Psoas muscle (tissue), 8 donors: ENCODE measurements around the gene MASP1. TPM values are rescaled to one million over a fixed set of nuclear protein-coding genes. Genes with fewer than 3 reads are reported as not detected.

Experiments
- ATAC-seq, 4 donors: fragments of 200-7000 bp; cut with Tn5 transposase; one replicate each; pipeline ENCODE4 v1.9.1; 2020; ENCODE audit warnings: moderate library complexity in 3 of 4, mild to moderate bottlenecking in 2 of 4
- DNase-seq, 2 donors: peaks; one replicate each; pipeline ENCODE4 v3.0.0-alpha.2; 2020
- H3K27ac ChIP-seq: fragments of 200-600 bp; one replicate; pipeline ENCODE4 v1.8.0; 2022
- H3K27me3 ChIP-seq, 3 donors: fragments of 200-600 bp in 1 of 3; one replicate each; pipeline versions ENCODE4 v1.6.1 to v1.8.0; 2013 to 2022; ENCODE audit warnings: low read length in 2 of 3, mild to moderate bottlenecking in 2 of 3, moderate library complexity in 1 of 3; ENCODE audit not compliant: insufficient read depth in 3 of 3
- H3K36me3 ChIP-seq, 2 donors: fragments of 200-600 bp in 1 of 2; one replicate each; pipeline versions ENCODE4 v1.6.1 to v1.8.0; 2013 to 2022; ENCODE audit warnings: low read depth in 1 of 2, mild to moderate bottlenecking in 1 of 2, moderate library complexity in 1 of 2; ENCODE audit not compliant: insufficient read depth in 1 of 2
- H3K4me1 ChIP-seq: fragments of 200-600 bp; one replicate; pipeline ENCODE4 v1.8.0; 2022
- H3K4me3 ChIP-seq: fragments of 200-600 bp; one replicate; pipeline ENCODE4 v1.8.0; 2022; ENCODE audit warnings: mild to moderate bottlenecking
- H3K9me3 ChIP-seq: fragments of 200-600 bp; one replicate; pipeline ENCODE4 v1.8.0; 2022
- WGBS, 3 donors: extraction: QIAGEN DNeasy Blood & Tissue Kit; methylation state at CpG; one replicate each; pipeline versions ENCODE4 v1.1.6 to v1.1.7; 2013; 5-methylcytosine and 5-hydroxymethylcytosine counted together
- intact Hi-C, 2 donors: fragments of 100-400 bp; cut with DNase I; formaldehyde crosslinking; loops; one replicate each; pipeline versions ENCODE4 v1.11.0 to v1.14.2; 2022
- polyA plus RNA-seq, 3 donors: library from polyadenylated mRNA; stranded (reverse); fragments of 200-250 nt; gene quantifications; one replicate each; pipeline ENCODE4 v1.2.3, GENCODE V29; 2013
- total RNA-seq, 4 donors: library from RNA; stranded (reverse); fragmentation: NEBNext Ultra II Directional in 2 of 4; extraction: Animal tissue kit (Norgen Biotek cat#: 25700) in 2 of 4; gene quantifications; one replicate each; pipeline versions ENCODE4 v1.2.1 to v1.2.4, GENCODE V29; 2021 to 2023
- TF ChIP-seq, protein P1 (sequence below): fragments of 200-600 bp; IDR thresholded peaks from one replicate; pipeline ENCODE4 v1.8.0; 2022; ENCODE audit warnings: antibody characterized with exemption
- donor health status: healthy with polysubstance abuse.
- donor health status: DM: no; HTN: no; CAD: no; lungs with moderate emphysema.
- donor health status: Bipolar disorder and iron deficiency.
- donor health status: healthy.
- donor health status: DM: yes; HTN: yes; CAD: no.
- donor health status: DM: no; HTN: no; CAD: no.
- donor health status: DM: no; HTN: no; CAD: no.
- donor health status: DM: yes; HTN: yes; CAD: no.

MASP1 gene
- total and polyA plus RNA-seq, 7 donors: 0.66 to 8.1 (median 4.2) TPM

DNA sequence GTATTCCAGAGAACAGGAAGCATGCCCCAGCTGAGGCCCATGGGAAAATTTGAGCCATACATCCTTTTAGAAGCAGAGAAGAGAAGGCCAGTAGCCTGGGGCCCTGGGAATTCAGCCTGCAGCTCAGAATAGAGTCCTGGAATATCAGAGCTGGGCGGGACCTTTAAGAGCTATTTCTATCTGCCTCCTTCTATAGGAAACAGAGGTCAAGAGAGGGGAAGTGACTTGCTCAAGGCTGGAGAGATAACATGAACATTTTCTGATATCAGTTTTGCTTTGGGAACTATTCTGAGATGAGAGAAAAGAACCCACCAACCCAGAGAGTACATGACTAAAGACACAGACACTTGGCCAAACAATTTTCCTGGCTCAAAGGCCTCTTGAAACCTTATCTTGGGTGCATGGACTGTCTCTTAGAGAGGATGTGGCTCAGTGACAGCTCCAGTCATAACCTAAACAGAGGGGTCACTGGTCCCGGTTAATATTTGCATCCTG lies 26.0 kb downstream of the MASP1 start:
- intact Hi-C loops: no loop called here
- TF ChIP-seq, protein P1, sequence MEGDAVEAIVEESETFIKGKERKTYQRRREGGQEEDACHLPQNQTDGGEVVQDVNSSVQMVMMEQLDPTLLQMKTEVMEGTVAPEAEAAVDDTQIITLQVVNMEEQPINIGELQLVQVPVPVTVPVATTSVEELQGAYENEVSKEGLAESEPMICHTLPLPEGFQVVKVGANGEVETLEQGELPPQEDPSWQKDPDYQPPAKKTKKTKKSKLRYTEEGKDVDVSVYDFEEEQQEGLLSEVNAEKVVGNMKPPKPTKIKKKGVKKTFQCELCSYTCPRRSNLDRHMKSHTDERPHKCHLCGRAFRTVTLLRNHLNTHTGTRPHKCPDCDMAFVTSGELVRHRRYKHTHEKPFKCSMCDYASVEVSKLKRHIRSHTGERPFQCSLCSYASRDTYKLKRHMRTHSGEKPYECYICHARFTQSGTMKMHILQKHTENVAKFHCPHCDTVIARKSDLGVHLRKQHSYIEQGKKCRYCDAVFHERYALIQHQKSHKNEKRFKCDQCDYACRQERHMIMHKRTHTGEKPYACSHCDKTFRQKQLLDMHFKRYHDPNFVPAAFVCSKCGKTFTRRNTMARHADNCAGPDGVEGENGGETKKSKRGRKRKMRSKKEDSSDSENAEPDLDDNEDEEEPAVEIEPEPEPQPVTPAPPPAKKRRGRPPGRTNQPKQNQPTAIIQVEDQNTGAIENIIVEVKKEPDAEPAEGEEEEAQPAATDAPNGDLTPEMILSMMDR: no peak
- ATAC-seq (peak in 3 of 4 donors; percentile 74 to 91 (median 74)), DNase-seq (no peak)
- H3K36me3 ChIP-seq: no peaks in the 10 kb centered on the region
- peaks cover 26% of the 10 kb centered on the region for H3K4me1 ChIP-seq
- WGBS, 3 donors: 9 to 15% (median 14%) methylated on average over 2 of the region's 2 CpGs
- H3K27ac ChIP-seq: peak overlapping the region; percentile 24
- peaks cover 13% of the 10 kb centered on the region for H3K9me3 ChIP-seq
- no peaks in the 10 kb centered on the region for H3K27me3 ChIP-seq
- no peak overlapping the region for H3K4me3 ChIP-seq

DNA sequence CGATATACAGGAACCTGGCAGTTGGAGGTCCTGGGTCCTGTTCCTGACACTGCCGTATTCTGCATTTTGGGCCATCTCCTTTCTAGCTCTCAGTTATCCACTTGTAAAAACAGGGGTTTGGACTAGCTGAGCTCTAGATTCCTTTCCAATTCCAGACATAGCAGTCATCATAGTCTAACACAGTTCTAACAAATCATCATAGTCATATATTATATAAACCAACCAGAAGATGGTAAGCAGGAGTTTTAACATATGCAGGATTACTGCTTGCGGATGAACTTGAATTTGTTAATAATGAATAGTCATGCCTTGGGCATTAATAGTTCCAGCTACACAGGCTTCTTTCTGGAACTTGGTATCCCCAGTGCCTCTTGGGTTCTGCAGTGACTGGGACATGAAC lies 26.6 kb downstream of the MASP1 start:
- intact Hi-C loops: no loop called here
- TF ChIP-seq, protein P1: no peak
- peak in 3 of 4 donors; percentile 17 to 43 (median 37) for ATAC-seq

DNA sequence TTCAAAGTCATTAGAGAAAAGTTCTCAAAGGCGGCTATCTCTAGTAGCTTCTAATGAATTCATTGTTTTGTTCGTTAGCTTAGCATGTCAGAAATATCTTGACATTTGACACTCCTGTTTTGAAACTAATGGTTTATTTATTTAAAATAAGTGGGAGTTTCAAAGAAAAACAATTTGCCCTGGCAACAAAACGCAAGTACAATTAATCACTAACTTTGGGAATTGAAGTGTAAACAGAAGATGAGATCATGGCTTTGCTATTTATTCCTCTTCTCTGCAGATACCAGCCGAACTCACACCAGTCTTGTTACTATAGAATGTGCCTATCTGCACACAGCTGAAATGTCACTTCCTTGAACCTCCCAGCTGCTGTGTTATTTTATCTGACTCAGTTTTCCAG lies 27.5 kb downstream of the MASP1 start:
- intact Hi-C loops: no loop called here
- TF ChIP-seq, protein P1: no peak
- no peak for DNase-seq
- H3K36me3 ChIP-seq: no peaks in the 10 kb centered on the region
- H3K4me3 ChIP-seq: no peak overlapping the region
- peak in 1 of 4 donors; percentile 61 for ATAC-seq
- H3K4me1 ChIP-seq: peaks cover 26% of the 10 kb centered on the region
- 26 to 33% (median 27%) methylated on average over 4 of the region's 4 CpGs for WGBS, 3 donors
- no peak overlapping the region for H3K27ac ChIP-seq
- no peaks in the 10 kb centered on the region for H3K27me3 ChIP-seq
- H3K9me3 ChIP-seq: peaks cover 6% of the 10 kb centered on the region

More for the DNA sequence above, 26.6 kb downstream of the MASP1 start:
- Histone ChIP-seq H3K27me3 (no peaks in the 10 kb centered on the region), H3K4me1 (peaks cover 26% of the 10 kb centered on the region), H3K9me3 (peaks cover 13% of the 10 kb centered on the region), H3K4me3 (no peak overlapping the region), H3K27ac (no peak overlapping the region), H3K36me3 (no peaks in the 10 kb centered on the region)
- DNase-seq: no peak
- 50 to 67% (median 54%) methylated on average over 3 of the region's 3 CpGs for WGBS, 3 donors

DNA sequence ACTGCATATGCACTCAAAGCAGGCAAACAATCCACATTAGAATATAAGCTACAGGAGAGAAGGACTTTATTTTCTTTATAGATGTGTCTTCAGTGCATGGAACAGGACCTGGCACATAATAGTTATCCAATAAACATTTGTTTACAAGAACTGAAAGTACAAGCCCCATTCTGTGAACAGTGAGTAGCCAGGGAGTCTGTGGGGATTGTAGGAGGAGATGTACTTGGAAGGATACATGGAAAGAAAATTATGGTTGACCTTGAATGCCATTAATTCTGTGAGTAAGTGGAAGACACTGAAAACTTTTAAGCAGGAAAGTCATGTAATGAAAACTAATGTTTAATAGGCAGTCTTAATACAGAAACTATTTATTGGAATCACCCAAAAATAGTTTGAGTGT lies 28.3 kb downstream of the MASP1 start:
- DNase-seq (no peak), ATAC-seq (no peak)
- Histone ChIP-seq H3K9me3 (no peaks in the 10 kb centered on the region), H3K27ac (no peak overlapping the region), H3K36me3 (no peaks in the 10 kb centered on the region), H3K4me1 (peaks cover 26% of the 10 kb centered on the region), H3K4me3 (no peak overlapping the region), H3K27me3 (no peaks in the 10 kb centered on the region)
- intact Hi-C loops: no loop called here
- TF ChIP-seq, protein P1: no peak

DNA sequence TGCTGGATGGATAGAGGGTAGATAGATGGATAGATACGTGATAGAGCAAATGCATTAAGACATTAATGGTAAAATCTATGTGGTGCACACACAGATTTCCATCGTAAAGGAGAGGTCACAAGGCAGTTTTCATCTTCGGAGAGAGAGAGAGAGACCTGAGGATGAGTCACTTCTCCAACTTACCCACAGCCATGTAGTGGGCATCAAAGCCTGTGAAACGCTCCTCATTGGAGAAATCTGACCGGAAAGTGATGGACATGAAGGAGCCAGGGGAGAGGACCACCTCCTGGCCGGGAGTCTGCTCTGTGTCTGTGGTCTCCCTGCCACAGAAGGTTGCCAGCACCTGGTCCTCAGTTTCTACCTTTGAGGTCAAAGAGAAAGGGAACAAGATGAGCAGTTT lies 29.2 kb downstream of the MASP1 start:
- Histone ChIP-seq H3K9me3 (no peaks in the 10 kb centered on the region), H3K4me3 (no peak overlapping the region), H3K36me3 (no peaks in the 10 kb centered on the region), H3K4me1 (peaks cover 26% of the 10 kb centered on the region), H3K27me3 (no peaks in the 10 kb centered on the region), H3K27ac (no peak overlapping the region)
- TF ChIP-seq, protein P1: no peak
- ATAC-seq: no peak
- intact Hi-C loops: no loop called here
- no peak for DNase-seq
- WGBS, 3 donors: 88 to 95% (median 92%) methylated on average over 6 of the region's 6 CpGs
